ENCODE data around the gene GABBR1. TPM values are rescaled to one million over a fixed set of nuclear protein-coding genes. Genes with fewer than 3 reads are reported as not detected.

GABBR1 gene
- polyA plus RNA-seq, 1 donor (not counting 4 experiments of a cell fraction or from before 2014, with no cell fraction given): 18.9 TPM

DNA sequence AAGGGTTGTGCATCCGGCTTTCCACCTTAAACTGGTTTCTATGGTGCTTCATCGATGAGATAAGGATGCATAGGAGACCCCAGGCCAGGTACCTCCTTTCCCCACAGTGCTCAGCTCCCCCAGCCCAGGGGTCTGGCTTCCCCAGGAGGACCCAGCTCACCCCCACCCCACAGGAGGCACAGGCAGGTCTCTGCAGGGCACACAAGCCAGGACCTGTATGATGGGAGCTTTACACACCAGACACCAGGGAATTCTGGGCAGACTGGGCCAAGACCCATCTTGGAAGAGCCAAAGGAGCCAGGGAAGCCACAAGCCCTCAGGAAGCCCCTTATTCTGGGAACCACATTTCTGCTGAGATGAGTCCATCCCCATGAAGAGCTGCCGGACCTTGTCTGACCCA, 103.0 kb downstream of the GABBR1 start:
- Histone ChIP-seq H3K4me1 (ENCODE audit: control insufficient read depth, extremely low read depth, insufficient read depth, low read length) (no peaks in the 10 kb centered on the region), H3K27me3 (ENCODE audit: control insufficient read depth, extremely low read depth, insufficient read depth, low read length) (no peaks in the 10 kb centered on the region), H3K36me3 (ENCODE audit: control insufficient read depth in 2 of 2, extremely low read depth in 1 of 2, insufficient read depth in 2 of 2, low read length in 2 of 2) (no peaks in the 10 kb centered on the region), H3K79me2 (ENCODE audit: control insufficient read depth, insufficient read depth, low read length) (no peaks in the 10 kb centered on the region), H3K9me1 (ENCODE audit: control insufficient read depth, extremely low read depth, insufficient read depth, low read length) (no peaks in the 10 kb centered on the region), H3K27ac (ENCODE audit: control insufficient read depth, insufficient read depth, low read length) (no peak overlapping the region), H3K9me3 (ENCODE audit: control insufficient read depth, low read depth, low read length) (no peaks in the 10 kb centered on the region), H4K20me1 (ENCODE audit: control insufficient read depth, extremely low read depth, insufficient read depth, low read length) (no peaks in the 10 kb centered on the region), H2AFZ (ENCODE audit: control insufficient read depth, low read length) (no peak overlapping the region), H3K4me2 (ENCODE audit: control insufficient read depth, extremely low read depth, insufficient read depth, low read depth, low read length) (no peak overlapping the region), H3K4me3 (ENCODE audit: control insufficient read depth in 2 of 3, extremely low read depth in 1 of 3, insufficient read depth in 2 of 3, low read depth in 1 of 3, low read length in 3 of 3) (no peak overlapping the region), H3K9ac (ENCODE audit: control insufficient read depth, extremely low read depth, insufficient read depth, low read length) (no peak overlapping the region)
- dilution Hi-C loops (cut with MboI; ENCODE audit: extremely low pct_ligation_motif_present, low sequenced_read_pairs): no loop called here
- DNase-seq (ENCODE audit: low read depth, low spot score) (no peak), FAIRE-seq (no peak)
- TF ChIP-seq, protein P1, sequence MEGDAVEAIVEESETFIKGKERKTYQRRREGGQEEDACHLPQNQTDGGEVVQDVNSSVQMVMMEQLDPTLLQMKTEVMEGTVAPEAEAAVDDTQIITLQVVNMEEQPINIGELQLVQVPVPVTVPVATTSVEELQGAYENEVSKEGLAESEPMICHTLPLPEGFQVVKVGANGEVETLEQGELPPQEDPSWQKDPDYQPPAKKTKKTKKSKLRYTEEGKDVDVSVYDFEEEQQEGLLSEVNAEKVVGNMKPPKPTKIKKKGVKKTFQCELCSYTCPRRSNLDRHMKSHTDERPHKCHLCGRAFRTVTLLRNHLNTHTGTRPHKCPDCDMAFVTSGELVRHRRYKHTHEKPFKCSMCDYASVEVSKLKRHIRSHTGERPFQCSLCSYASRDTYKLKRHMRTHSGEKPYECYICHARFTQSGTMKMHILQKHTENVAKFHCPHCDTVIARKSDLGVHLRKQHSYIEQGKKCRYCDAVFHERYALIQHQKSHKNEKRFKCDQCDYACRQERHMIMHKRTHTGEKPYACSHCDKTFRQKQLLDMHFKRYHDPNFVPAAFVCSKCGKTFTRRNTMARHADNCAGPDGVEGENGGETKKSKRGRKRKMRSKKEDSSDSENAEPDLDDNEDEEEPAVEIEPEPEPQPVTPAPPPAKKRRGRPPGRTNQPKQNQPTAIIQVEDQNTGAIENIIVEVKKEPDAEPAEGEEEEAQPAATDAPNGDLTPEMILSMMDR (optimal IDR thresholded peaks at IDR 0.05 in 1 of 3, IDR thresholded peaks at IDR 0.05 in 1 of 3, conservative IDR thresholded peaks at IDR 0.05 in 1 of 3; ENCODE audit: extremely low read depth in 1 of 3, insufficient read depth in 2 of 3, low read length in 3 of 3): no peak
- TF ChIP-seq EZH2 (IDR thresholded peaks at IDR 0.05; ENCODE audit: low read length): no peak

DNA sequence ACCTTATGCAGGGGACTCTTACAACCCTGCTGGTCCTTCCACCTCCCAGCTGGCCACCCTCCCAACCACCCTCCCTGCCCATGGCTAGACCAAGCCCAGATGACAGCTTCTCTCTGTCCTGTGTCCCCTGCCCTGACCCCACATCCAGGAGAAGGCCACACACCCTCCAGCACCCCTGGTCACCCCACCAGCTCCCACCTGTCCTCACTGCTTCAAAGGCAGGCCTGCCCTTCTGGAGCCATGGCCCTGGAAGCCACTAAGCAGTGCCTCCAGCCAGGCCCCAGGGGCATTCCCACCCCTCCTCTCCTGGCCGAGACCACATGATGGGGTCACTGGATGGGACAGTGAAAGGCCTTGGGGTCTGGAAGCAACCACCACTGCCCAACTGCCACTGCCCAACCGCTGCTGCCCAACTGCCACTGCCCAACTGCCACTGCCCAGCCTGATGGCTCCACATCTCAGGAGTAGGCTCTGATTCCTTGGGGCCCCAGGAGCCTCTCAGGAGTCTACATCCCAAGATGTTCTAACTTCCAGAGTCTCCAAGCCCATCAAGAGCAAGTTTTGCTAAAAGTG, 103.9 kb downstream of the GABBR1 start:
- Histone ChIP-seq H3K79me2 (ENCODE audit: control insufficient read depth, insufficient read depth, low read length) (no peaks in the 10 kb centered on the region), H3K9ac (ENCODE audit: control insufficient read depth, extremely low read depth, insufficient read depth, low read length) (no peak overlapping the region), H3K36me3 (ENCODE audit: control insufficient read depth in 2 of 2, extremely low read depth in 1 of 2, insufficient read depth in 2 of 2, low read length in 2 of 2) (no peaks in the 10 kb centered on the region), H3K4me1 (ENCODE audit: control insufficient read depth, extremely low read depth, insufficient read depth, low read length) (no peaks in the 10 kb centered on the region), H3K27me3 (ENCODE audit: control insufficient read depth, extremely low read depth, insufficient read depth, low read length) (peaks cover 3% of the 10 kb centered on the region), H3K9me3 (ENCODE audit: control insufficient read depth, low read depth, low read length) (no peaks in the 10 kb centered on the region), H3K27ac (ENCODE audit: control insufficient read depth, insufficient read depth, low read length) (no peak overlapping the region), H4K20me1 (ENCODE audit: control insufficient read depth, extremely low read depth, insufficient read depth, low read length) (no peaks in the 10 kb centered on the region), H3K4me2 (ENCODE audit: control insufficient read depth, extremely low read depth, insufficient read depth, low read depth, low read length) (no peak overlapping the region), H3K4me3 (ENCODE audit: control insufficient read depth in 2 of 3, extremely low read depth in 1 of 3, insufficient read depth in 2 of 3, low read depth in 1 of 3, low read length in 3 of 3) (no peak overlapping the region), H3K9me1 (ENCODE audit: control insufficient read depth, extremely low read depth, insufficient read depth, low read length) (no peaks in the 10 kb centered on the region), H2AFZ (ENCODE audit: control insufficient read depth, low read length) (no peak overlapping the region)
- dilution Hi-C loops (cut with MboI; ENCODE audit: extremely low pct_ligation_motif_present, low sequenced_read_pairs): no loop called here
- FAIRE-seq: no peak
- no peak for DNase-seq (ENCODE audit: low read depth, low spot score)
- TF ChIP-seq EZH2 (IDR thresholded peaks at IDR 0.05; ENCODE audit: low read length): no peak
- TF ChIP-seq, protein P1 (optimal IDR thresholded peaks at IDR 0.05 in 1 of 3, IDR thresholded peaks at IDR 0.05 in 1 of 3, conservative IDR thresholded peaks at IDR 0.05 in 1 of 3; ENCODE audit: extremely low read depth in 1 of 3, insufficient read depth in 2 of 3, low read length in 3 of 3): no peak

All from keratinocyte (primary cell).